IMR-90 (cell line): Measurements from ENCODE around the gene POMGNT2.

Experiments
- CTCF ChIP-seq: conservative IDR thresholded peaks from 2 replicates; pipeline ENCODE4 v1.5.1; 2012; ENCODE audit warnings: mild to moderate bottlenecking, low read depth, low read length, improper control_type of control experiment
- FOS ChIP-seq: fragments of 150-350 bp; IDR thresholded peaks from 2 replicates; pipeline ENCODE4 v1.6.1; 2016; ENCODE audit warnings: low read depth, low read length
- MAZ ChIP-seq: IDR thresholded peaks from 2 replicates; pipeline ENCODE4 v1.6.1; 2012; ENCODE audit warnings: low read depth, mild to moderate bottlenecking, low read length, improper control_type of control experiment, moderate library complexity, borderline replicate concordance
- NFE2L2 ChIP-seq: fragments of 150-350 bp; IDR thresholded peaks from 2 replicates; pipeline ENCODE4 v1.6.1; 2016; ENCODE audit warnings: low read depth, mild to moderate bottlenecking, low read length
- POLR2A ChIP-seq: IDR thresholded peaks from 2 replicates; pipeline ENCODE4 v1.6.1; 2012; ENCODE audit warnings: mild to moderate bottlenecking, low read depth, low read length
- RAD21 ChIP-seq: IDR thresholded peaks from 2 replicates; pipeline ENCODE4 v1.6.1; 2012; ENCODE audit warnings: low read length, improper control_type of control experiment
- RFX5 ChIP-seq: IDR thresholded peaks from 2 replicates; pipeline ENCODE4 v1.8.0; 2012; ENCODE audit warnings: low read depth, mild to moderate bottlenecking, low read length, moderate library complexity
- SMC3 ChIP-seq: fragments of 150-350 bp; IDR thresholded peaks from 2 replicates; pipeline ENCODE4 v1.6.1; 2016; ENCODE audit warnings: low read depth, mild to moderate bottlenecking, antibody characterized with exemption, low read length, moderate library complexity
- USF2 ChIP-seq: fragments of 150-350 bp; IDR thresholded peaks from 2 replicates; pipeline ENCODE4 v1.6.1; 2017; ENCODE audit warnings: mild to moderate bottlenecking, antibody characterized with exemption, low read length, low read depth

- no peak for TF ChIP-seq CTCF
- no peak for TF ChIP-seq USF2
- no peak for TF ChIP-seq POLR2A
- no peak for TF ChIP-seq NFE2L2
- no peak for TF ChIP-seq RAD21
- TF ChIP-seq MAZ: no peak
- TF ChIP-seq SMC3: no peak
- TF ChIP-seq FOS: no peak
- TF ChIP-seq RFX5: no peak
Measured at GRCh38 chr3:43062040-43062563, 43.8 kb downstream of the POMGNT2 start.
